ENCODE measurements around the gene KIAA1210. TPM values are rescaled to one million over a fixed set of nuclear protein-coding genes. Genes with fewer than 3 reads are reported as not detected.

Gene KIAA1210
- total and polyA plus RNA-seq, 2 experiments from 2014 or later: not detected

DNA sequence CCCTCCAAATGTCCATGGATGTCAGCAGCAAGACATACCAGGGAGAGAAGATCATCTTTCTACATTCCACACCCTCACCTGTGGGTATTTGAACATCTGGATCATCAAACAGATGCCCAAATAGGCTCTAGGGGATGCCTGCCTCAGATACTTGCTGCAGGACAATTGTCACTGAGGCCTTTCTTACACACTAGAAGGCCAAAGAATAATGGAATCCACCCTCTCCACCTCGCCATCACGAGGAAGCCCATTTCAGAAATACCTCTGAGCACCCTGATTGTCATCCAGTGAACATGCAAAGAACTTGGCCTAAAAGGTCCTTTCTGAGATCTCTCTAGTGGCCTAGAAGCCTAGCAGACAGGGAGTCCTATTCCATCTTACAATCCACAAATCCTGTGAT lies 6.9 kb upstream of the KIAA1210 start (continued):
- TF ChIP-seq, protein P1, sequence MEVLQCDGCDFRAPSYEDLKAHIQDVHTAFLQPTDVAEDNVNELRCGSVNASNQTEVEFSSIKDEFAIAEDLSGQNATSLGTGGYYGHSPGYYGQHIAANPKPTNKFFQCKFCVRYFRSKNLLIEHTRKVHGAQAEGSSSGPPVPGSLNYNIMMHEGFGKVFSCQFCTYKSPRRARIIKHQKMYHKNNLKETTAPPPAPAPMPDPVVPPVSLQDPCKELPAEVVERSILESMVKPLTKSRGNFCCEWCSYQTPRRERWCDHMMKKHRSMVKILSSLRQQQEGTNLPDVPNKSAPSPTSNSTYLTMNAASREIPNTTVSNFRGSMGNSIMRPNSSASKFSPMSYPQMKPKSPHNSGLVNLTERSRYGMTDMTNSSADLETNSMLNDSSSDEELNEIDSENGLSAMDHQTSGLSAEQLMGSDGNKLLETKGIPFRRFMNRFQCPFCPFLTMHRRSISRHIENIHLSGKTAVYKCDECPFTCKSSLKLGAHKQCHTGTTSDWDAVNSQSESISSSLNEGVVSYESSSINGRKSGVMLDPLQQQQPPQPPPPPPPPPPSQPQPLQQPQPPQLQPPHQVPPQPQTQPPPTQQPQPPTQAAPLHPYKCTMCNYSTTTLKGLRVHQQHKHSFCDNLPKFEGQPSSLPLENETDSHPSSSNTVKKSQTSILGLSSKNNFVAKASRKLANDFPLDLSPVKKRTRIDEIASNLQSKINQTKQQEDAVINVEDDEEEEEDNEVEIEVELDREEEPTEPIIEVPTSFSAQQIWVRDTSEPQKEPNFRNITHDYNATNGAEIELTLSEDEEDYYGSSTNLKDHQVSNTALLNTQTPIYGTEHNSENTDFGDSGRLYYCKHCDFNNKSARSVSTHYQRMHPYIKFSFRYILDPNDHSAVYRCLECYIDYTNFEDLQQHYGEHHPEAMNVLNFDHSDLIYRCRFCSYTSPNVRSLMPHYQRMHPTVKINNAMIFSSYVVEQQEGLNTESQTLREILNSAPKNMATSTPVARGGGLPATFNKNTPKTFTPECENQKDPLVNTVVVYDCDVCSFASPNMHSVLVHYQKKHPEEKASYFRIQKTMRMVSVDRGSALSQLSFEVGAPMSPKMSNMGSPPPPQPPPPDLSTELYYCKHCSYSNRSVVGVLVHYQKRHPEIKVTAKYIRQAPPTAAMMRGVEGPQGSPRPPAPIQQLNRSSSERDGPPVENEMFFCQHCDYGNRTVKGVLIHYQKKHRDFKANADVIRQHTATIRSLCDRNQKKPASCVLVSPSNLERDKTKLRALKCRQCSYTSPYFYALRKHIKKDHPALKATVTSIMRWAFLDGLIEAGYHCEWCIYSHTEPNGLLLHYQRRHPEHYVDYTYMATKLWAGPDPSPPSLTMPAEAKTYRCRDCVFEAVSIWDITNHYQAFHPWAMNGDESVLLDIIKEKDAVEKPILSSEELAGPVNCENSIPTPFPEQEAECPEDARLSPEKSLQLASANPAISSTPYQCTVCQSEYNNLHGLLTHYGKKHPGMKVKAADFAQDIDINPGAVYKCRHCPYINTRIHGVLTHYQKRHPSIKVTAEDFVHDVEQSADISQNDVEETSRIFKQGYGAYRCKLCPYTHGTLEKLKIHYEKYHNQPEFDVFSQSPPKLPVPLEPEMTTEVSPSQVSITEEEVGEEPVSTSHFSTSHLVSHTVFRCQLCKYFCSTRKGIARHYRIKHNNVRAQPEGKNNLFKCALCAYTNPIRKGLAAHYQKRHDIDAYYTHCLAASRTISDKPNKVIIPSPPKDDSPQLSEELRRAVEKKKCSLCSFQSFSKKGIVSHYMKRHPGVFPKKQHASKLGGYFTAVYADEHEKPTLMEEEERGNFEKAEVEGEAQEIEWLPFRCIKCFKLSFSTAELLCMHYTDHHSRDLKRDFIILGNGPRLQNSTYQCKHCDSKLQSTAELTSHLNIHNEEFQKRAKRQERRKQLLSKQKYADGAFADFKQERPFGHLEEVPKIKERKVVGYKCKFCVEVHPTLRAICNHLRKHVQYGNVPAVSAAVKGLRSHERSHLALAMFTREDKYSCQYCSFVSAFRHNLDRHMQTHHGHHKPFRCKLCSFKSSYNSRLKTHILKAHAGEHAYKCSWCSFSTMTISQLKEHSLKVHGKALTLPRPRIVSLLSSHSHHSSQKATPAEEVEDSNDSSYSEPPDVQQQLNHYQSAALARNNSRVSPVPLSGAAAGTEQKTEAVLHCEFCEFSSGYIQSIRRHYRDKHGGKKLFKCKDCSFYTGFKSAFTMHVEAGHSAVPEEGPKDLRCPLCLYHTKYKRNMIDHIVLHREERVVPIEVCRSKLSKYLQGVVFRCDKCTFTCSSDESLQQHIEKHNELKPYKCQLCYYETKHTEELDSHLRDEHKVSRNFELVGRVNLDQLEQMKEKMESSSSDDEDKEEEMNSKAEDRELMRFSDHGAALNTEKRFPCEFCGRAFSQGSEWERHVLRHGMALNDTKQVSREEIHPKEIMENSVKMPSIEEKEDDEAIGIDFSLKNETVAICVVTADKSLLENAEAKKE (CRISPR knock-in tag; IDR thresholded peaks at IDR 0.05): no peak

- Histone ChIP-seq H3F3A (replicated peaks; ENCODE audit: low read depth) (no peaks in the 10 kb centered on the region), H4K20me1 (replicated peaks; ENCODE audit: insufficient read depth) (no peaks in the 10 kb centered on the region), H2AFZ (no peak overlapping the region), H3K79me2 (replicated peaks; ENCODE audit: insufficient read depth) (no peaks in the 10 kb centered on the region), H3K4me3 (no peak overlapping the region), H3K27ac (ENCODE audit: low read depth) (no peak overlapping the region), H3K36me3 (ENCODE audit: insufficient read depth) (no peaks in the 10 kb centered on the region), H3K4me1 (ENCODE audit: insufficient read depth) (no peaks in the 10 kb centered on the region), H3K27me3 (ENCODE audit: insufficient read depth) (no peaks in the 10 kb centered on the region), H3K4me2 (no peak overlapping the region), H3K9me2 (ENCODE audit: insufficient read depth) (no peaks in the 10 kb centered on the region)
- Mint-ChIP-seq H3K36me3 (ENCODE audit: low read depth) (no peaks in the 10 kb centered on the region), H3K4me3 (no peak overlapping the region), H3K27me3 (ENCODE audit: insufficient read depth, low read depth, poor library complexity) (peaks cover 6% of the 10 kb centered on the region), H3K4me1 (no peaks in the 10 kb centered on the region), H3K9me3 (no peaks in the 10 kb centered on the region; the same call in 2 of the 3 replicates), H3K27ac (no peak overlapping the region)
- ATAC-seq (no peak), DNase-seq (ENCODE audit: low spot score) (no peak)
- TF ChIP-seq EZH2phosphoT487 (IDR thresholded peaks at IDR 0.05; ENCODE audit: unreplicated experiment): no peak
- TF ChIP-seq STAT1 (IDR thresholded peaks at IDR 0.05; ENCODE audit: unreplicated experiment): no peak
These were observed 5.3 kb upstream of the KIAA1210 start for GRCh38 chrX:119132961-119133360.

DNA sequence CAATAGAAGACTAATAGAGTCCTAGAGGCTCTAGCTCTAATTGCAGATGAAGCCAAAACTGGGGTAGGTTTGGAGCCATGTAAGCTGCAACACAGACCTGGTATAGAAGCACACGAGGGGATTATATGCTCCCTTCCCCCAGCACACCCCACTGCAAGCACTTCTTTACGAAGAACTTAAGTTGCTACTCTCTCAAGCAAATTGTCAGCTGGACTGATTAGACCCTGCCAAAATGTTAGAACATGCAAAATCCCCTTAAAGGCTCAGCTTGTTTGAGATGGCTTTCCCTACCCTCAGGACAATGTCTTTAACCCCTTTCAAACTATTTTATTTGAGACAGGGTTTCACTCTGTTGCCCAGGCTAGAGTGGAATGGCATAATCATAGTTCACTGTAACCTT lies 4.7 kb upstream of the KIAA1210 start:
- Histone ChIP-seq H3K27ac (ENCODE audit: low read depth) (no peak overlapping the region), H3K36me3 (ENCODE audit: insufficient read depth) (no peaks in the 10 kb centered on the region), H4K20me1 (replicated peaks; ENCODE audit: insufficient read depth) (no peaks in the 10 kb centered on the region), H3F3A (replicated peaks; ENCODE audit: low read depth) (no peaks in the 10 kb centered on the region), H3K9me2 (ENCODE audit: insufficient read depth) (no peaks in the 10 kb centered on the region), H3K4me1 (ENCODE audit: insufficient read depth) (no peaks in the 10 kb centered on the region), H3K4me2 (no peak overlapping the region), H3K27me3 (ENCODE audit: insufficient read depth) (no peaks in the 10 kb centered on the region), H3K4me3 (no peak overlapping the region), H2AFZ (no peak overlapping the region), H3K79me2 (replicated peaks; ENCODE audit: insufficient read depth) (no peaks in the 10 kb centered on the region)
- no peak for DNase-seq (ENCODE audit: low spot score)
- Mint-ChIP-seq H3K27me3 (ENCODE audit: insufficient read depth, low read depth, poor library complexity) (peaks cover 6% of the 10 kb centered on the region), H3K9me3 (no peaks in the 10 kb centered on the region; the same call in 2 of the 3 replicates), H3K4me1 (no peaks in the 10 kb centered on the region), H3K27ac (no peak overlapping the region), H3K36me3 (ENCODE audit: low read depth) (no peaks in the 10 kb centered on the region), H3K4me3 (no peak overlapping the region)
- ATAC-seq: no peak
- TF ChIP-seq, protein P1 (CRISPR knock-in tag; IDR thresholded peaks at IDR 0.05): no peak
- TF ChIP-seq NANOG (IDR thresholded peaks at IDR 0.05; ENCODE audit: borderline replicate concordance): no peak
- no peak for TF ChIP-seq STAT1 (IDR thresholded peaks at IDR 0.05; ENCODE audit: unreplicated experiment)
- TF ChIP-seq JUNB (IDR thresholded peaks at IDR 0.05; ENCODE audit: unreplicated experiment): no peak

Data from GM23338 (cell line).